Loucy (cell line): ENCODE data around the gene ASIC2.

ENCODE experiments used
- EZH2phosphoT487 ChIP-seq: fragments of 200-600 bp; IDR thresholded peaks from 2 replicates; pipeline ENCODE4 v1.6.1; 2018; ENCODE audit warnings: antibody characterized with exemption, mild to moderate bottlenecking, moderate library complexity, borderline replicate concordance
- TF ChIP-seq, protein P1 (sequence below): fragments of 200-600 bp; sonication (generic); conservative IDR thresholded peaks from 2 replicates; pipeline ENCODE4 v1.5.1; 2014; ENCODE audit warnings: mild to moderate bottlenecking, antibody characterized with exemption, low read length

DNA sequence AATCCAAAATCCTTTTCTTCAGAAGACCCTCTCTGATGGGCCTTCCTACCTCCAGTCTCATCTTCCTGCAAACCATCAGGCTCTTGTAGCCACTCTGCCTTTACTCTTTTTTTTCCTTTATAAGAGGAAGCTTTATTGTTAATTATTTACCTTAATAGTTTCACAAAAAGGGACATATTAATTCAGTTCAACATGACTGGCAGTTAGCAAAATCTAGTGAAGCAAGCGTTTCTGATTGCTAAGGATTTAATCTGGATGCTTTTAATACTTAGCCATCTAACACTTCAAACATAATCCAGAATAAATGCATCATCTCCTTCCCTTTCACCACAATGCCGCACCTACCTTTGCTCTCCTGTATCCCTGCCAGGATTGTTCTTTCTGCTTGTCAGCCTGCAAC, 239.4 kb downstream of the ASIC2 start:
- TF ChIP-seq, protein P1, sequence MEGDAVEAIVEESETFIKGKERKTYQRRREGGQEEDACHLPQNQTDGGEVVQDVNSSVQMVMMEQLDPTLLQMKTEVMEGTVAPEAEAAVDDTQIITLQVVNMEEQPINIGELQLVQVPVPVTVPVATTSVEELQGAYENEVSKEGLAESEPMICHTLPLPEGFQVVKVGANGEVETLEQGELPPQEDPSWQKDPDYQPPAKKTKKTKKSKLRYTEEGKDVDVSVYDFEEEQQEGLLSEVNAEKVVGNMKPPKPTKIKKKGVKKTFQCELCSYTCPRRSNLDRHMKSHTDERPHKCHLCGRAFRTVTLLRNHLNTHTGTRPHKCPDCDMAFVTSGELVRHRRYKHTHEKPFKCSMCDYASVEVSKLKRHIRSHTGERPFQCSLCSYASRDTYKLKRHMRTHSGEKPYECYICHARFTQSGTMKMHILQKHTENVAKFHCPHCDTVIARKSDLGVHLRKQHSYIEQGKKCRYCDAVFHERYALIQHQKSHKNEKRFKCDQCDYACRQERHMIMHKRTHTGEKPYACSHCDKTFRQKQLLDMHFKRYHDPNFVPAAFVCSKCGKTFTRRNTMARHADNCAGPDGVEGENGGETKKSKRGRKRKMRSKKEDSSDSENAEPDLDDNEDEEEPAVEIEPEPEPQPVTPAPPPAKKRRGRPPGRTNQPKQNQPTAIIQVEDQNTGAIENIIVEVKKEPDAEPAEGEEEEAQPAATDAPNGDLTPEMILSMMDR: no peak
- TF ChIP-seq EZH2phosphoT487: no peak
